GM03348 (cell line): ENCODE data around the gene KLHL26.

Experiments used
- DNase-seq: peaks from one replicate; pipeline ENCODE4 v3.0.0; 2012; ENCODE audit warnings: low spot score

Gene KLHL26

GRCh38 chr19:18718015-18718526, 81.2 kb downstream of the KLHL26 start:
- DNase-seq: no peak

- no peak for DNase-seq
Observed at GRCh38 chr19:18718846-18719458, 82.1 kb downstream of the KLHL26 start.

GRCh38 chr19:18719541-18719940, 82.7 kb downstream of the KLHL26 start:
- DNase-seq: no peak
